HL-60/S4 treated with retinoic acid at 250 ng/mL for 4 days and 3 days (cell line): Measurements from ENCODE around the gene MAST4.

Source experiments
- in situ Hi-C: fragments of 300-500 bp; cut with MboI; formaldehyde crosslinking; loops from 2 replicates; pipeline ENCODE4 v1.7.0; 2022; ENCODE audit warnings: low sequenced_read_pairs

Gene MAST4

GRCh38 chr5:67030289-67031056 is 434.3 kb downstream of the MAST4 start:
- in situ Hi-C loops, result no loop called here

- in situ Hi-C loops, result no loop called here
Measured at GRCh38 chr5:67031057-67031443, 434.9 kb downstream of the MAST4 start.

- in situ Hi-C loops, result no loop called here
Measured at GRCh38 chr5:67031692-67032091, 435.5 kb downstream of the MAST4 start.

GRCh38 chr5:67032921-67033664 is 436.9 kb downstream of the MAST4 start:
- in situ Hi-C loops, result no loop called here

GRCh38 chr5:67033880-67034651 is 437.9 kb downstream of the MAST4 start:
- in situ Hi-C loops, result no loop called here

GRCh38 chr5:67035098-67035740 is 439.0 kb downstream of the MAST4 start:
- in situ Hi-C loops, result no loop called here

- in situ Hi-C loops, result no loop called here
Measured at GRCh38 chr5:67037171-67037570, 441.0 kb downstream of the MAST4 start.

- in situ Hi-C loops, result no loop called here
Measured at GRCh38 chr5:67038817-67039603, 442.8 kb downstream of the MAST4 start.

GRCh38 chr5:67042176-67043003 is 446.2 kb downstream of the MAST4 start:
- in situ Hi-C loops, result no loop called here

- in situ Hi-C loops, result no loop called here
Measured at GRCh38 chr5:67043796-67044511, 447.8 kb downstream of the MAST4 start.

- in situ Hi-C loops, result no loop called here
Measured at GRCh38 chr5:67045816-67046740, 449.9 kb downstream of the MAST4 start.

- in situ Hi-C loops, result no loop called here
Measured at GRCh38 chr5:67047160-67047559, 451.0 kb downstream of the MAST4 start.

GRCh38 chr5:67047616-67048015 is 451.4 kb downstream of the MAST4 start:
- in situ Hi-C loops, result no loop called here

GRCh38 chr5:67050125-67050524 is 453.9 kb downstream of the MAST4 start:
- in situ Hi-C loops, result no loop called here

GRCh38 chr5:67050635-67051034 is 454.4 kb downstream of the MAST4 start:
- in situ Hi-C loops, result no loop called here

- in situ Hi-C loops, result no loop called here
Measured at GRCh38 chr5:67051164-67051563, 455.0 kb downstream of the MAST4 start.

GRCh38 chr5:67052034-67052433 is 455.8 kb downstream of the MAST4 start:
- in situ Hi-C loops, result no loop called here

- in situ Hi-C loops, result no loop called here
Measured at GRCh38 chr5:67053229-67053628, 457.0 kb downstream of the MAST4 start.
